Neuronal stem cell (in vitro differentiated cells): ENCODE results near the gene CHRNG.

Experiments used
- DNase-seq: peaks from one replicate; pipeline ENCODE4 v3.0.0-alpha.2; 2013; ENCODE audit warnings: low spot score
- H2AFZ ChIP-seq: one replicate; pipeline ENCODE4 v1.6.1; 2013; ENCODE audit warnings: mild to moderate bottlenecking, low read length, inconsistent platforms
- H2AK5ac ChIP-seq: 2 replicates; pipeline ENCODE4 v1.6.1; 2013; ENCODE audit warnings: low read depth, mild to moderate bottlenecking, inconsistent platforms, low read length, moderate library complexity, mixed read lengths
- H2BK120ac ChIP-seq: 2 replicates; pipeline ENCODE4 v1.6.1; 2013; ENCODE audit warnings: low read depth, mild to moderate bottlenecking, inconsistent platforms, low read length, moderate library complexity, mixed read lengths
- H2BK12ac ChIP-seq: one replicate; pipeline ENCODE4 v1.6.1; 2013; ENCODE audit warnings: low read length, inconsistent platforms
- H2BK15ac ChIP-seq: 2 replicates; pipeline ENCODE4 v1.6.1; 2013; ENCODE audit warnings: mild to moderate bottlenecking, low read length, inconsistent platforms, mixed read lengths
- H2BK5ac ChIP-seq: one replicate; pipeline ENCODE4 v1.6.1; 2013; ENCODE audit warnings: inconsistent platforms, mild to moderate bottlenecking, low read length, moderate library complexity
- H3K14ac ChIP-seq: one replicate; pipeline ENCODE4 v1.6.1; 2013; ENCODE audit warnings: low read length, inconsistent platforms
- H3K18ac ChIP-seq: 2 replicates; pipeline ENCODE4 v1.6.1; 2013; ENCODE audit warnings: low read length, inconsistent platforms
- H3K23ac ChIP-seq: 2 replicates; pipeline ENCODE4 v1.6.1; 2013; ENCODE audit warnings: low read depth, mild to moderate bottlenecking, mixed read lengths, low read length, inconsistent platforms; ENCODE audit not compliant: poor library complexity
- H3K27ac ChIP-seq: replicated peaks from 3 replicates; pipeline ENCODE4 v1.5.1; 2013; ENCODE audit warnings: low read length, inconsistent platforms
- H3K27me3 ChIP-seq, 3 experiments: 2 replicates each; pipeline ENCODE4 v1.6.1; 2013; ENCODE audit warnings: low read length in 3 of 3, mild to moderate bottlenecking in 2 of 3, inconsistent platforms in 1 of 3, low read depth in 1 of 3, mixed read lengths in 1 of 3, moderate library complexity in 1 of 3; ENCODE audit not compliant: control insufficient read depth in 3 of 3, insufficient read depth in 3 of 3
- H3K36me3 ChIP-seq, 2 donors: replicated peaks in 1 of 2; 2 replicates each; pipeline ENCODE4 v1.6.1; 2013; ENCODE audit warnings: low read length in 2 of 2; ENCODE audit not compliant: control insufficient read depth in 2 of 2, insufficient read depth in 2 of 2
- H3K4ac ChIP-seq: 2 replicates; pipeline ENCODE4 v1.6.1; 2013; ENCODE audit warnings: inconsistent platforms, mild to moderate bottlenecking, low read length, moderate library complexity
- H3K4me1 ChIP-seq, 2 donors: 1 replicate in 1 of 2; 2 replicates in 1 of 2; pipeline ENCODE4 v1.6.1; 2013; ENCODE audit warnings: low read length in 2 of 2, low read depth in 1 of 2; ENCODE audit not compliant: control insufficient read depth in 2 of 2, insufficient read depth in 1 of 2
- H3K4me2 ChIP-seq: one replicate; pipeline ENCODE4 v1.6.1; 2013; ENCODE audit warnings: mild to moderate bottlenecking, low read length, inconsistent platforms; ENCODE audit not compliant: insufficient read depth, poor library complexity, severe bottlenecking
- H3K4me3 ChIP-seq, 2 donors: 2 replicates each; pipeline ENCODE4 v1.5.1; 2013; ENCODE audit warnings: low read length in 2 of 2, mild to moderate bottlenecking in 2 of 2, inconsistent platforms in 1 of 2, moderate library complexity in 1 of 2
- H3K79me1 ChIP-seq: one replicate; pipeline ENCODE4 v1.6.1; 2013; ENCODE audit warnings: low read depth, mild to moderate bottlenecking, inconsistent platforms, low read length, moderate library complexity
- H3K9ac ChIP-seq: one replicate; pipeline ENCODE4 v1.6.1; 2013; ENCODE audit warnings: mild to moderate bottlenecking, low read depth, low read length, inconsistent platforms; ENCODE audit not compliant: poor library complexity
- H3K9me3 ChIP-seq, 2 donors: replicated peaks in 1 of 2; 2 replicates each; pipeline versions ENCODE3 to v1.6.1; 2013; ENCODE audit warnings: low read length in 2 of 2, mild to moderate bottlenecking in 2 of 2, inconsistent platforms in 1 of 2, low read depth in 1 of 2, mixed read lengths in 1 of 2, moderate library complexity in 1 of 2; ENCODE audit not compliant: control insufficient read depth in 2 of 2, insufficient read depth in 1 of 2
- H4K8ac ChIP-seq: one replicate; pipeline ENCODE4 v1.6.1; 2013; ENCODE audit warnings: low read depth, mild to moderate bottlenecking, inconsistent platforms, low read length, moderate library complexity
- H4K91ac ChIP-seq: one replicate; pipeline ENCODE4 v1.6.1; 2013; ENCODE audit warnings: low read length, low read depth, mild to moderate bottlenecking, inconsistent platforms; ENCODE audit not compliant: poor library complexity
- WGBS, 2 donors: extraction: QIAGEN DNeasy Blood & Tissue Kit; methylation state at CpG; one replicate each; pipeline ENCODE4 v1.1.7; 2013; ENCODE audit warnings: missing lambda C conversion rate in 2 of 2, mixed read lengths in 1 of 2; ENCODE audit not compliant: insufficient read length in 2 of 2, insufficient replicate concordance in 1 of 2; ENCODE audit errors: extremely low coverage in 2 of 2; 5-methylcytosine and 5-hydroxymethylcytosine counted together

CHRNG gene

DNA sequence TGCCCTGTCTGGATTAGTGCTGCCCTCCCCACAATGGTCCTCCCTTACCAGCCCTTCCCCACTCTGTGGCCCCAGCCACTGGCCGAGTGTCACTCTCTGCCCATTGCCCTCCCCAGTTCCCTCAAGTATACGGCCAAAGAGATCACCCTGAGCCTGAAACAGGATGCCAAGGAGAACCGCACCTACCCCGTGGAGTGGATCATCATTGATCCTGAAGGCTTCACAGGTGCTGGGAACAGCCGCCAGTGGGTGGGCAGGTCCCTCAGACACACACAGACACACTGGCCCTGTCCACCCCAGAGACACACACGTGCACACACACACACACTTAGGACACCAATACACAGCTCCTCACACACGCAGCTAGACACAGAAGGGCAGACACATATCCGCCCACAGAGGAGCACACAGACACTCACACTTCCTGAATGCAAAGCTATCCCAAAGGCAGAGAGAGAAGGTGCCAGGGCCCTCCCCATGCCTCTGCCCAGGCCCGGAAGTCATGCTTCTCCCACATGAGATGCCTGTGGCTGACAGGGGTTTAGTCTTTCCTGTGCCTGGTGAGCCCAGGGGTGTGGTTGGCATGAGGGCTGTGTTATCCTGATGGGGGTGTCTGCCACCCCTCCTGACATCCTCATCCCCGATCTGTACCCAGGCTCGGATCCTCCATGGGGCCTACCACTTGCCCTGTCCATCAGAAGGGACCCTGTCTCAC is 10.6 kb upstream of the CHRNG start:
- H3K27ac ChIP-seq = no peak overlapping the region
- H3K9ac ChIP-seq = no peak overlapping the region
- peak overlapping the region; percentile 43 for H3K23ac ChIP-seq
- peaks cover 2% of the 10 kb centered on the region for H3K79me1 ChIP-seq
- H3K4me2 ChIP-seq = no peak overlapping the region
- peak overlapping the region; percentile 45 for H2BK15ac ChIP-seq
- H2AFZ ChIP-seq = no peak overlapping the region
- no peak overlapping the region for H2BK5ac ChIP-seq
- peak overlapping the region; percentile 81 for H2BK120ac ChIP-seq
- DNase-seq = no peak
- H3K36me3 ChIP-seq = no peaks in the 10 kb centered on the region
- H3K14ac ChIP-seq = peak overlapping the region; percentile 82
- H2AK5ac ChIP-seq = peak overlapping the region; percentile 81
- no peak overlapping the region for H3K4me3 ChIP-seq
- H4K91ac ChIP-seq = peak overlapping the region; percentile 92
- H3K4me1 ChIP-seq = peaks cover 2 to 8% of the 10 kb centered on the region in 2 donors
- no peak overlapping the region for H4K8ac ChIP-seq
- WGBS, 2 donors = no CpG with 5 or more reads among the region's 11 CpGs
- no peak overlapping the region for H3K4ac ChIP-seq
- H2BK12ac ChIP-seq = peak overlapping the region; percentile 73
- peaks cover under 1 to 31% (median 3%) of the 10 kb centered on the region in 3 experiments for H3K27me3 ChIP-seq
- no peaks in the 10 kb centered on the region for H3K9me3 ChIP-seq
- peak overlapping the region; percentile 28 for H3K18ac ChIP-seq

DNA sequence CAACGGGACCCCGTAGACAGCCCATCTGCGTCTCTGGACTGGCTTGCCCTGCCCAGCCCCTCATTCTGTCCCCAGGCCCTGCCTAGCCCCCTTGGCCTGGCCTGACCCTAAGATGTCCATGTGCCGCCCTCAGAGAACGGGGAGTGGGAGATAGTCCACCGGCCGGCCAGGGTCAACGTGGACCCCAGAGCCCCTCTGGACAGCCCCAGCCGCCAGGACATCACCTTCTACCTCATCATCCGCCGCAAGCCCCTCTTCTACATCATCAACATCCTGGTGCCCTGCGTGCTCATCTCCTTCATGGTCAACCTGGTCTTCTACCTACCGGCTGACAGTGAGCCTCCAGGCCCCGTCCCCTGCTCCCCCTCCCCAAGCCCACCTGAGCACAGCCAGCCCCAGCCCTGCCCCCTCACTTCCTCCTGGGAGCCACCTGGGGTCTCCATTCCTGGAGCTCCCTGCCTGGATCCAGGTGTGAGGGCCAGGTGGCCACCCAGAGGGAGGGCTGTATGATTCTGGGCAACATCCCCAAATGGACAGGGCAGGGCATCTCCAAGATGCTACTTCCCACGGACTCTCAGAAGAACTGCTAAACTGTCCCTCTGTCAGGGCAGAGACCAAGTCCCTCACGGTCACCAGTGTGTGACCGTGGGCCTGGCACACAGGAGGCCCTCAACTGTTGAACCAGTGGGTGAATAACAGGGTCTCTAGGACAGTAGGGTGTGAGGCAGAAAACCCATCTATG is 9.5 kb upstream of the CHRNG start:
- H3K4me2 ChIP-seq = no peak overlapping the region
- H3K23ac ChIP-seq = peak overlapping the region; percentile 0
- no peak overlapping the region for H3K4ac ChIP-seq
- H3K27me3 ChIP-seq = peaks cover 0 to 22% (median 0%) of the 10 kb centered on the region in 3 experiments
- no peak overlapping the region for H2AFZ ChIP-seq
- no peak overlapping the region for H3K27ac ChIP-seq
- peaks cover 0 to 7% of the 10 kb centered on the region in 2 donors for H3K4me1 ChIP-seq
- H4K91ac ChIP-seq = no peak overlapping the region
- H3K79me1 ChIP-seq = peaks cover 2% of the 10 kb centered on the region
- H2BK5ac ChIP-seq = no peak overlapping the region
- no peaks in the 10 kb centered on the region for H3K9me3 ChIP-seq
- no peak overlapping the region for H2BK12ac ChIP-seq
- H2AK5ac ChIP-seq = peak overlapping the region; percentile 20
- no peak overlapping the region for H3K18ac ChIP-seq
- peak overlapping the region; percentile 64 for H2BK120ac ChIP-seq
- H3K4me3 ChIP-seq = no peak overlapping the region
- H3K9ac ChIP-seq = no peak overlapping the region
- WGBS, 2 donors = no CpG with 5 or more reads among the region's 17 CpGs
- DNase-seq = no peak
- H3K36me3 ChIP-seq = no peaks in the 10 kb centered on the region
- no peak overlapping the region for H3K14ac ChIP-seq
- H2BK15ac ChIP-seq = peak overlapping the region; percentile 27
- no peak overlapping the region for H4K8ac ChIP-seq

DNA sequence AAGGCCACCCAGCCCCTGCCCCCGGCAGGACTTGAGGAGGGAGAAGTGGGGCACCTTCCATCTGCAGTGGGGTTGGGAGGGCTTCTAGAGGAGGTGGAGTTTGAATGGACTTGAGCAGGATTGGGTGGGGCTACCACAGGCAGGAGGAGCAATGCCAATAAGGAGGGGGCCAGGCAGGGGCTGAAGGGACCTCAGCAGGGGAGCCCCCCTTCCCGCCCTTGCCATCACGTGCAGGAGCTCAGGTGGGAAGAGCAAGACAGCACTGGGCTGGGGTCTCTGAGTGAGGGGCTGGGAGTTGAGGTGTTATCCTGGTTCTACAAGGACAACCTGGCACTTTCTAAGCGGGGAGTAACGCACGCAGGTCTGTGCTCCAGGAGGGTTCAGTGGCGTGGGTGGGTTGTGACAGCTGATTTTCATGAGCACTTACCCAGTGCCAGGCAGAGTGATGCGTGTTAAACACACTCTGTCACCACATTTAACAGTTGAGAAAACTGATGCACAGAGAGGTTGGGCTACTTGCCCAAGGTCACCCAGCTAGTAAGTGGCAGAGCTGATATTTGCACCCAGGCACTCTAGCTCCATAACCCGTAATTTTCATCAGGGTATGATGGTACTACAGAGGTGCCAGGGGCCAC is 8.7 kb upstream of the CHRNG start:
- peaks cover 0 to 22% (median 0%) of the 10 kb centered on the region in 3 experiments for H3K27me3 ChIP-seq
- no peak overlapping the region for H3K9ac ChIP-seq
- no peak overlapping the region for H2BK12ac ChIP-seq
- H4K8ac ChIP-seq = no peak overlapping the region
- H3K18ac ChIP-seq = peak overlapping the region; percentile 70
- no peak overlapping the region for H2AFZ ChIP-seq
- H2BK5ac ChIP-seq = no peak overlapping the region
- no peak overlapping the region for H3K4me2 ChIP-seq
- no peak overlapping the region for H4K91ac ChIP-seq
- peaks cover 0 to 2% of the 10 kb centered on the region in 2 donors for H3K9me3 ChIP-seq
- no peak overlapping the region for H3K4me3 ChIP-seq
- H3K4ac ChIP-seq = no peak overlapping the region
- H3K4me1 ChIP-seq = peaks cover 0 to 6% of the 10 kb centered on the region in 2 donors
- no peak overlapping the region for H3K27ac ChIP-seq
- H2BK15ac ChIP-seq = no peak overlapping the region
- DNase-seq = no peak
- no CpG with 5 or more reads among the region's 9 CpGs for WGBS, 2 donors
- peak overlapping the region; percentile 0 for H3K23ac ChIP-seq
- H2AK5ac ChIP-seq = peak overlapping the region; percentile 91
- H3K79me1 ChIP-seq = peaks cover 2% of the 10 kb centered on the region
- peak overlapping the region; percentile 64 for H2BK120ac ChIP-seq
- no peak overlapping the region for H3K14ac ChIP-seq
- H3K36me3 ChIP-seq = no peaks in the 10 kb centered on the region

DNA sequence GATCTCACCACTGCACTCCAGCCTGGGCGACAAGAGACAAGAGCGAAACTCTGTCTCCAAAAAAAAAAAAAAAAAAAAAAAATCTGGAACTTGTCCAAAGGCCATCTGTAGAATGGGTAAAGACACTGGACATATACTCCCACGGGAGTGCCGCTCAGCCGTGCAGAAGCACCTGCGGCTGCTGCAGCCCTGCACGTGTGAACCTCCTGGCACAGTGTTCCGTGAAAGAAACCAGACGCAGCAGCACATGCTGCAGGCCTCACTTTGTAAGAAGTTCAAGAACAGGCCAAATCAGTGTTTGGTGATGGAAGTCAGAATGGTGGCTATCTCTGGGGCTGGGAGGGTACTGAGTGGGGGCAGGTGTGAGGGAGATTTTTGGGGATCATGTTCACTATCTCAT is 7.1 kb upstream of the CHRNG start:
- no peak overlapping the region for H3K27ac ChIP-seq
- H4K8ac ChIP-seq = peak overlapping the region; percentile 95
- no peak overlapping the region for H2BK15ac ChIP-seq
- H3K27me3 ChIP-seq = peaks cover 0 to 16% (median 0%) of the 10 kb centered on the region in 3 experiments
- no peak overlapping the region for H3K4me2 ChIP-seq
- H2BK12ac ChIP-seq = no peak overlapping the region
- no peak overlapping the region for H2BK120ac ChIP-seq
- H3K4me1 ChIP-seq = peaks cover 0 to 2% of the 10 kb centered on the region in 2 donors
- no peak overlapping the region for H3K18ac ChIP-seq
- no peak overlapping the region for H3K23ac ChIP-seq
- H3K36me3 ChIP-seq = no peaks in the 10 kb centered on the region
- no CpG with 5 or more reads among the region's 9 CpGs for WGBS, 2 donors
- DNase-seq = no peak
- H4K91ac ChIP-seq = no peak overlapping the region
- H2AFZ ChIP-seq = no peak overlapping the region
- peaks cover 2% of the 10 kb centered on the region for H3K79me1 ChIP-seq
- no peak overlapping the region for H2AK5ac ChIP-seq
- no peak overlapping the region for H3K4ac ChIP-seq
- H3K4me3 ChIP-seq = no peak overlapping the region
- H2BK5ac ChIP-seq = no peak overlapping the region
- no peak overlapping the region for H3K14ac ChIP-seq
- H3K9ac ChIP-seq = no peak overlapping the region
- peaks cover 0 to 2% of the 10 kb centered on the region in 2 donors for H3K9me3 ChIP-seq
